ENCODE measurements around the gene MTUS2. TPM values are rescaled to one million over a fixed set of nuclear protein-coding genes. Genes with fewer than 3 reads are reported as not detected.

MTUS2 gene
- total RNA-seq, 1 experiment from 2014 or later = 0.35 TPM

DNA sequence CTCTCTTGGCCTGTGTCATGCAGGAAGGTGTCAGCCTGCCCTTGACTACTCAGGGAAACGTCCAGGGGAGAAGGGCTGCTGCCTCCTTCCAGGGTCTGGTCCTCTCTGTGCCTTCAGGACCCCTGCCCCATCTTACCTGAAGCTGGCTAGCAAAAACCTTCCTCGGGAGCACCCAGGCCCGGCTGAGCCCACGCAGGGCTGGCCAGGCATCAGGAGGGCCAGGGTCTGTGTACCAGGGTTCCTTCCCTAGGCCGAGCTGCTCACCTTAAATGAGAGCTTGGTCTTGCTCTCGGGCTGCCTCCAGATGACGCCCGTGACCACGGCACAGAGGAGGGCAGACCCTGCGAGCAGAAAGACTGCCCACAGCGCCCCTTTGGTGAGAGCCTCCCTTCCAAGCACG, 696.7 kb downstream of the MTUS2 start:
- Mint-ChIP-seq H3K27ac (no peak overlapping the region), H3K36me3 (ENCODE audit: insufficient read depth in 1 of 3, low read depth in 3 of 3) (peaks cover 54 to 93% (median 80%) of the 10 kb centered on the region in 3 experiments; a peak in 6 of 7 replicates)
- WGBS (ENCODE audit: extremely low coverage, insufficient read length, low lambda C conversion rate) = no CpG with 5 or more reads among the region's 12 CpGs

More for the DNA sequence above, 696.7 kb downstream of the MTUS2 start:
- H3K79me1 ChIP-seq (ENCODE audit: insufficient read depth, low read depth, low read length, poor library complexity, severe bottlenecking) = peaks cover 2% of the 10 kb centered on the region
- H3K4me3 Mint-ChIP-seq = no peak overlapping the region
- no peak overlapping the region for H2BK20ac ChIP-seq (ENCODE audit: low read depth, low read length, poor library complexity, severe bottlenecking)
- TF ChIP-seq CTCF (conservative IDR thresholded peaks at IDR 0.05) = no peak
- no peak overlapping the region for H3K27ac ChIP-seq (ENCODE audit: insufficient read length, low read depth, low read length)
- H3K9ac ChIP-seq (ENCODE audit: extremely low read depth, insufficient read length, low read length) = no peak overlapping the region
- H3T11ph ChIP-seq (ENCODE audit: low read length) = no peak overlapping the region
- H3K4ac ChIP-seq (ENCODE audit: low read depth, low read length) = no peak overlapping the region
- H2BK120ac ChIP-seq (ENCODE audit: low read depth, low read length, poor library complexity, severe bottlenecking) = no peak overlapping the region
- H3K14ac ChIP-seq (ENCODE audit: insufficient read depth, low read length) = no peak overlapping the region
- H4K91ac ChIP-seq (ENCODE audit: insufficient read length, low read depth, low read length) = no peak overlapping the region
- no peaks in the 10 kb centered on the region for H3K27me3 ChIP-seq (ENCODE audit: insufficient read depth, low read length)
- no peak overlapping the region for H2AK5ac ChIP-seq (ENCODE audit: insufficient read length, low read length)
- no peak overlapping the region for H3K18ac ChIP-seq (ENCODE audit: insufficient read length, low read depth, low read length)
- no peaks in the 10 kb centered on the region for H3K79me2 ChIP-seq (ENCODE audit: insufficient read depth, low read length)
- H2AFZ ChIP-seq (ENCODE audit: low read length) = no peak overlapping the region
- H3K4me1 Mint-ChIP-seq = peaks cover 0 to 2% of the 10 kb centered on the region in 2 experiments; a peak in 1 of 4 replicates
- no peak overlapping the region for H2BK12ac ChIP-seq (ENCODE audit: insufficient read length, low read depth, low read length)
- peaks cover 3% of the 10 kb centered on the region for H4K20me1 ChIP-seq (ENCODE audit: control insufficient read depth, insufficient read depth, insufficient read length)
- no peak overlapping the region for H4K5ac ChIP-seq (ENCODE audit: insufficient read length, low read depth, low read length)
- H3K9me3 ChIP-seq (ENCODE audit: control insufficient read depth, low read depth, low read length) = no peaks in the 10 kb centered on the region
- H3K23ac ChIP-seq (ENCODE audit: insufficient read length, low read depth, low read length) = no peak overlapping the region
- DNase-seq = no peak
- H3K9me3 Mint-ChIP-seq = no peaks in the 10 kb centered on the region
- no peak overlapping the region for H3K56ac ChIP-seq (ENCODE audit: insufficient read length, low read depth, low read length)
- no peaks in the 10 kb centered on the region for H3K4me1 ChIP-seq (ENCODE audit: insufficient read depth, low read length)
- no peak overlapping the region for H2BK5ac ChIP-seq (ENCODE audit: insufficient read length, low read length)
- H3K23me2 ChIP-seq (ENCODE audit: insufficient read length, low read depth, low read length, poor library complexity, severe bottlenecking) = no peaks in the 10 kb centered on the region
- no peak overlapping the region for H2BK15ac ChIP-seq (ENCODE audit: low read depth, low read length)
- H3K27me3 Mint-ChIP-seq (ENCODE audit: low read depth) = no peaks in the 10 kb centered on the region
- H4K8ac ChIP-seq (replicated peaks; ENCODE audit: insufficient read length, low read depth, low read length) = no peak overlapping the region
- no peak overlapping the region for H3K4me2 ChIP-seq (ENCODE audit: insufficient read depth, insufficient read length, low read length)

Measured in H9 (cell line).